GM23338 (cell line): ENCODE measurements around the gene STK39. TPM values are rescaled to one million over a fixed set of nuclear protein-coding genes. Genes with fewer than 3 reads are reported as not detected.

Source experiments
- ATAC-seq: fragments of 200-7000 bp; cut with Tn5 transposase; 3 replicates; pipeline ENCODE4 v1.9.1; 2020
- DNase-seq: peaks from one replicate; pipeline ENCODE4 v3.0.0-alpha.2; 2015; ENCODE audit warnings: low spot score
- H2AFZ ChIP-seq: fragments of 200-600 bp; sonication (generic); 2 replicates; pipeline ENCODE4 v1.8.0; 2016; ENCODE audit warnings: antibody characterized with exemption, mild to moderate bottlenecking, moderate library complexity
- H3F3A ChIP-seq: fragments of 200-600 bp; sonication (generic); replicated peaks from 2 replicates; pipeline ENCODE4 v1.8.0; 2017; ENCODE audit warnings: antibody characterized with exemption, mixed run types, low read depth
- H3K27ac ChIP-seq: fragments of 200-600 bp; sonication (generic); 2 replicates; pipeline ENCODE4 v1.6.1; 2016; ENCODE audit warnings: low read depth
- H3K27me3 ChIP-seq: fragments of 200-600 bp; sonication (generic); 2 replicates; pipeline ENCODE4 v1.8.0; 2016; ENCODE audit warnings: mild to moderate bottlenecking, mixed run types, moderate library complexity; ENCODE audit not compliant: insufficient read depth
- H3K36me3 ChIP-seq: fragments of 200-600 bp; sonication (generic); 2 replicates; pipeline ENCODE4 v1.8.0; 2016; ENCODE audit warnings: mild to moderate bottlenecking; ENCODE audit not compliant: insufficient read depth
- H3K4me1 ChIP-seq: fragments of 200-600 bp; sonication (generic); 2 replicates; pipeline ENCODE4 v1.8.0; 2016; ENCODE audit warnings: mild to moderate bottlenecking, moderate library complexity; ENCODE audit not compliant: insufficient read depth
- H3K4me2 ChIP-seq: fragments of 200-600 bp; sonication (generic); 2 replicates; pipeline ENCODE4 v1.7.1; 2017; ENCODE audit warnings: mixed run types
- H3K4me3 ChIP-seq: fragments of 200-600 bp; sonication (generic); 2 replicates; pipeline ENCODE4 v1.6.1; 2016; ENCODE audit warnings: mixed run types
- H3K79me2 ChIP-seq: fragments of 200-600 bp; sonication (generic); replicated peaks from 2 replicates; pipeline ENCODE4 v1.8.0; 2017; ENCODE audit warnings: mild to moderate bottlenecking; ENCODE audit not compliant: insufficient read depth
- H3K9me2 ChIP-seq: fragments of 200-600 bp; sonication (generic); 2 replicates; pipeline ENCODE4 v1.8.0; 2017; ENCODE audit not compliant: insufficient read depth
- H4K20me1 ChIP-seq: fragments of 200-600 bp; sonication (generic); replicated peaks from 2 replicates; pipeline ENCODE4 v1.8.0; 2017; ENCODE audit warnings: mild to moderate bottlenecking; ENCODE audit not compliant: insufficient read depth
- H3K27ac Mint-ChIP-seq: 2 replicates; pipeline ENCODE4 v1.8.0; 2020; ENCODE audit warnings: inconsistent platforms, mild to moderate bottlenecking, moderate library complexity, mixed read lengths
- H3K27me3 Mint-ChIP-seq: 3 replicates; pipeline ENCODE4 v1.8.0; 2022; ENCODE audit warnings: low read depth, mild to moderate bottlenecking, moderate library complexity, mixed read lengths, inconsistent platforms; ENCODE audit not compliant: insufficient read depth, poor library complexity
- H3K36me3 Mint-ChIP-seq: 3 replicates; pipeline ENCODE4 v1.8.0; 2021; ENCODE audit warnings: low read depth, mild to moderate bottlenecking, inconsistent platforms, moderate library complexity, mixed read lengths
- H3K4me1 Mint-ChIP-seq: 3 replicates; pipeline ENCODE4 v1.8.0; 2020; ENCODE audit warnings: mild to moderate bottlenecking, inconsistent platforms, mixed read lengths
- H3K4me3 Mint-ChIP-seq: 3 replicates; pipeline ENCODE4 v1.8.0; 2021; ENCODE audit warnings: moderate library complexity, mild to moderate bottlenecking, inconsistent platforms, mixed read lengths
- H3K9me3 Mint-ChIP-seq: 3 replicates; pipeline ENCODE4 v1.8.0; 2020; ENCODE audit warnings: moderate library complexity, mild to moderate bottlenecking, inconsistent platforms, mixed read lengths
- CREB1 ChIP-seq: fragments of 250-450 bp; sonication (Bioruptor Pico); IDR thresholded peaks from 2 replicates; pipeline ENCODE4 v1.5.0; 2020; ENCODE audit warnings: low read depth, mild to moderate bottlenecking, moderate library complexity
- EZH2 ChIP-seq: fragments of 200-600 bp; sonication (generic); IDR thresholded peaks from one replicate; pipeline ENCODE4 v1.8.0; 2017; ENCODE audit warnings: antibody characterized with exemption, mild to moderate bottlenecking, low read depth; ENCODE audit not compliant: unreplicated experiment
- JUNB ChIP-seq: IDR thresholded peaks from one replicate; pipeline ENCODE4 v1.6.1; 2016; ENCODE audit warnings: antibody characterized with exemption; ENCODE audit not compliant: unreplicated experiment
- NANOG ChIP-seq: IDR thresholded peaks from 2 replicates; pipeline ENCODE4 v1.6.1; 2016; ENCODE audit warnings: antibody characterized with exemption, borderline replicate concordance
- POLR2AphosphoS5 ChIP-seq: IDR thresholded peaks from 2 replicates; pipeline ENCODE4 v1.6.1; 2016; ENCODE audit warnings: antibody characterized with exemption, low read depth
- STAT1 ChIP-seq: IDR thresholded peaks from one replicate; pipeline ENCODE4 v1.6.1; 2016; ENCODE audit warnings: antibody characterized with exemption; ENCODE audit not compliant: unreplicated experiment
- ZNF331 ChIP-seq: fragments of 250-450 bp; sonication (Bioruptor Pico); IDR thresholded peaks from 2 replicates; pipeline ENCODE4 v1.5.0; 2020; ENCODE audit warnings: low read depth, mild to moderate bottlenecking, moderate library complexity
- polyA plus RNA-seq: library from polyadenylated mRNA; unstranded; fragments of >200 nt; fragmentation: Nextera tagmentation; extraction: Ambion mirVana; gene quantifications from 2 replicates; pipeline ENCODE4 v1.2.1, GENCODE V29; 2016
- total RNA-seq: library from RNA; depleted of rRNA; stranded (reverse); fragments of >200 nt; shearing (Covaris generic); gene quantifications from 2 replicates; pipeline ENCODE4 v1.2.3, GENCODE V29; 2014
- TF ChIP-seq, protein P1 (sequence below): fragments of 250-450 bp; sonication (Bioruptor Pico); IDR thresholded peaks from 2 replicates; pipeline ENCODE4 v1.5.0; 2020; ENCODE audit warnings: mild to moderate bottlenecking, moderate library complexity
- TF ChIP-seq, protein P2 (sequence below): IDR thresholded peaks from 2 replicates; pipeline ENCODE4 v1.6.1; 2016; ENCODE audit warnings: antibody characterized with exemption

Gene STK39
- total and polyA plus RNA-seq, 2 experiments from 2014 or later = 9.5 to 16.9 TPM

DNA sequence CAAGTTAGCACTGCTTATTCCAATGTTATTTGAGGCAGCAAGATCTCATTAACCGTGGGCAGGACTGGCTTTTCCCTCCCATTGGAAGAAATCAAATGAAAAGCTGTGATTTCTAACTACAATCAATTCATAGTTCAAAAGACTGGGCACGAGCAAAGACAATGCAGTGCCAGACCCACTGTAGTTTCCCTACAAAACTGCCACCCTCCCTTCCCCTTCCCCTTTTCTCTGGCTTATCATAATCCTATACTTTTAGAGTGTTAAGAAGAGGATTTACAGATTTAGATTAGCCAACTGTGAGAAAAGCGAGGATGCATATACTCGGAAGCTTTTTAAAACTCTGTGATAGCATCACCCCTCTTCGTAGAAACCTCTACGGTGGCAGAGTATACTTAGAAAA, 260.4 kb downstream of the STK39 start (continued):
- TF ChIP-seq, protein P1, sequence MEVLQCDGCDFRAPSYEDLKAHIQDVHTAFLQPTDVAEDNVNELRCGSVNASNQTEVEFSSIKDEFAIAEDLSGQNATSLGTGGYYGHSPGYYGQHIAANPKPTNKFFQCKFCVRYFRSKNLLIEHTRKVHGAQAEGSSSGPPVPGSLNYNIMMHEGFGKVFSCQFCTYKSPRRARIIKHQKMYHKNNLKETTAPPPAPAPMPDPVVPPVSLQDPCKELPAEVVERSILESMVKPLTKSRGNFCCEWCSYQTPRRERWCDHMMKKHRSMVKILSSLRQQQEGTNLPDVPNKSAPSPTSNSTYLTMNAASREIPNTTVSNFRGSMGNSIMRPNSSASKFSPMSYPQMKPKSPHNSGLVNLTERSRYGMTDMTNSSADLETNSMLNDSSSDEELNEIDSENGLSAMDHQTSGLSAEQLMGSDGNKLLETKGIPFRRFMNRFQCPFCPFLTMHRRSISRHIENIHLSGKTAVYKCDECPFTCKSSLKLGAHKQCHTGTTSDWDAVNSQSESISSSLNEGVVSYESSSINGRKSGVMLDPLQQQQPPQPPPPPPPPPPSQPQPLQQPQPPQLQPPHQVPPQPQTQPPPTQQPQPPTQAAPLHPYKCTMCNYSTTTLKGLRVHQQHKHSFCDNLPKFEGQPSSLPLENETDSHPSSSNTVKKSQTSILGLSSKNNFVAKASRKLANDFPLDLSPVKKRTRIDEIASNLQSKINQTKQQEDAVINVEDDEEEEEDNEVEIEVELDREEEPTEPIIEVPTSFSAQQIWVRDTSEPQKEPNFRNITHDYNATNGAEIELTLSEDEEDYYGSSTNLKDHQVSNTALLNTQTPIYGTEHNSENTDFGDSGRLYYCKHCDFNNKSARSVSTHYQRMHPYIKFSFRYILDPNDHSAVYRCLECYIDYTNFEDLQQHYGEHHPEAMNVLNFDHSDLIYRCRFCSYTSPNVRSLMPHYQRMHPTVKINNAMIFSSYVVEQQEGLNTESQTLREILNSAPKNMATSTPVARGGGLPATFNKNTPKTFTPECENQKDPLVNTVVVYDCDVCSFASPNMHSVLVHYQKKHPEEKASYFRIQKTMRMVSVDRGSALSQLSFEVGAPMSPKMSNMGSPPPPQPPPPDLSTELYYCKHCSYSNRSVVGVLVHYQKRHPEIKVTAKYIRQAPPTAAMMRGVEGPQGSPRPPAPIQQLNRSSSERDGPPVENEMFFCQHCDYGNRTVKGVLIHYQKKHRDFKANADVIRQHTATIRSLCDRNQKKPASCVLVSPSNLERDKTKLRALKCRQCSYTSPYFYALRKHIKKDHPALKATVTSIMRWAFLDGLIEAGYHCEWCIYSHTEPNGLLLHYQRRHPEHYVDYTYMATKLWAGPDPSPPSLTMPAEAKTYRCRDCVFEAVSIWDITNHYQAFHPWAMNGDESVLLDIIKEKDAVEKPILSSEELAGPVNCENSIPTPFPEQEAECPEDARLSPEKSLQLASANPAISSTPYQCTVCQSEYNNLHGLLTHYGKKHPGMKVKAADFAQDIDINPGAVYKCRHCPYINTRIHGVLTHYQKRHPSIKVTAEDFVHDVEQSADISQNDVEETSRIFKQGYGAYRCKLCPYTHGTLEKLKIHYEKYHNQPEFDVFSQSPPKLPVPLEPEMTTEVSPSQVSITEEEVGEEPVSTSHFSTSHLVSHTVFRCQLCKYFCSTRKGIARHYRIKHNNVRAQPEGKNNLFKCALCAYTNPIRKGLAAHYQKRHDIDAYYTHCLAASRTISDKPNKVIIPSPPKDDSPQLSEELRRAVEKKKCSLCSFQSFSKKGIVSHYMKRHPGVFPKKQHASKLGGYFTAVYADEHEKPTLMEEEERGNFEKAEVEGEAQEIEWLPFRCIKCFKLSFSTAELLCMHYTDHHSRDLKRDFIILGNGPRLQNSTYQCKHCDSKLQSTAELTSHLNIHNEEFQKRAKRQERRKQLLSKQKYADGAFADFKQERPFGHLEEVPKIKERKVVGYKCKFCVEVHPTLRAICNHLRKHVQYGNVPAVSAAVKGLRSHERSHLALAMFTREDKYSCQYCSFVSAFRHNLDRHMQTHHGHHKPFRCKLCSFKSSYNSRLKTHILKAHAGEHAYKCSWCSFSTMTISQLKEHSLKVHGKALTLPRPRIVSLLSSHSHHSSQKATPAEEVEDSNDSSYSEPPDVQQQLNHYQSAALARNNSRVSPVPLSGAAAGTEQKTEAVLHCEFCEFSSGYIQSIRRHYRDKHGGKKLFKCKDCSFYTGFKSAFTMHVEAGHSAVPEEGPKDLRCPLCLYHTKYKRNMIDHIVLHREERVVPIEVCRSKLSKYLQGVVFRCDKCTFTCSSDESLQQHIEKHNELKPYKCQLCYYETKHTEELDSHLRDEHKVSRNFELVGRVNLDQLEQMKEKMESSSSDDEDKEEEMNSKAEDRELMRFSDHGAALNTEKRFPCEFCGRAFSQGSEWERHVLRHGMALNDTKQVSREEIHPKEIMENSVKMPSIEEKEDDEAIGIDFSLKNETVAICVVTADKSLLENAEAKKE = no peak
- no peak for TF ChIP-seq POLR2AphosphoS5

DNA sequence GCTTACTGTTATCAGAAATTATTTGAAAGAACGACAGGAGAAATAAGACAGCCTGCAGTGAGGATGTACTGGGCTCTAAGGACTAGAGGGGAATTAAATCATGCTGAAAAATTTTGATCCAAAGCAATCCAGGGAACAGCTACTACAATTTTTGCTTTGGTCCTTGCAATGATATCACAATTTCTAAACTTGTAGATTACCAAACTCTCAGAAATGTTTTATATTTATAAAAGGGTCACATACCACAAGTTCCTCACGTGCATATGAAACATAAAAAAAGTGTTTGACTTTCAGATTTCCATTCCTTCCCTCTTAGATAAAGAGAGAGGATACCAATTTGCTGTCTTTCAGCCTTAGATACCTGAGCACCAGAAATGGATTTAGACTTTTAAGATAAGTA, 261.2 kb downstream of the STK39 start:
- H3K4me1 Mint-ChIP-seq = peaks cover 18% of the 10 kb centered on the region
- H2AFZ ChIP-seq = no peak overlapping the region
- no peaks in the 10 kb centered on the region for H3F3A ChIP-seq
- H3K27me3 Mint-ChIP-seq = no peaks in the 10 kb centered on the region
- no peaks in the 10 kb centered on the region for H3K36me3 ChIP-seq
- H3K4me2 ChIP-seq = no peak overlapping the region
- no peak overlapping the region for H3K27ac ChIP-seq
- H3K27me3 ChIP-seq = no peaks in the 10 kb centered on the region
- H3K9me2 ChIP-seq = no peaks in the 10 kb centered on the region
- H3K4me3 ChIP-seq = no peak overlapping the region
- no peak overlapping the region for H3K27ac Mint-ChIP-seq
- no peaks in the 10 kb centered on the region for H3K36me3 Mint-ChIP-seq
- ATAC-seq = no peak
- H4K20me1 ChIP-seq = no peaks in the 10 kb centered on the region
- H3K4me1 ChIP-seq = no peaks in the 10 kb centered on the region
- H3K4me3 Mint-ChIP-seq = no peak overlapping the region
- no peaks in the 10 kb centered on the region for H3K79me2 ChIP-seq
- no peaks in the 10 kb centered on the region for H3K9me3 Mint-ChIP-seq
- no peak for DNase-seq
- no peak for TF ChIP-seq POLR2AphosphoS5
- TF ChIP-seq CREB1 = no peak
- TF ChIP-seq ZNF331 (CRISPR knock-in tag) = no peak
- TF ChIP-seq EZH2 = no peak
- TF ChIP-seq, protein P1 = no peak
- no peak for TF ChIP-seq JUNB
- TF ChIP-seq, protein P2, sequence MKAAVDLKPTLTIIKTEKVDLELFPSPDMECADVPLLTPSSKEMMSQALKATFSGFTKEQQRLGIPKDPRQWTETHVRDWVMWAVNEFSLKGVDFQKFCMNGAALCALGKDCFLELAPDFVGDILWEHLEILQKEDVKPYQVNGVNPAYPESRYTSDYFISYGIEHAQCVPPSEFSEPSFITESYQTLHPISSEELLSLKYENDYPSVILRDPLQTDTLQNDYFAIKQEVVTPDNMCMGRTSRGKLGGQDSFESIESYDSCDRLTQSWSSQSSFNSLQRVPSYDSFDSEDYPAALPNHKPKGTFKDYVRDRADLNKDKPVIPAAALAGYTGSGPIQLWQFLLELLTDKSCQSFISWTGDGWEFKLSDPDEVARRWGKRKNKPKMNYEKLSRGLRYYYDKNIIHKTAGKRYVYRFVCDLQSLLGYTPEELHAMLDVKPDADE = no peak
- no peak for TF ChIP-seq STAT1
- no peak for TF ChIP-seq NANOG
